ENCODE measurements around the gene UTF1.
A peak's percentile ranks its signal among the peaks of the same experiment; 100 is the strongest.

UTF1 gene

DNA sequence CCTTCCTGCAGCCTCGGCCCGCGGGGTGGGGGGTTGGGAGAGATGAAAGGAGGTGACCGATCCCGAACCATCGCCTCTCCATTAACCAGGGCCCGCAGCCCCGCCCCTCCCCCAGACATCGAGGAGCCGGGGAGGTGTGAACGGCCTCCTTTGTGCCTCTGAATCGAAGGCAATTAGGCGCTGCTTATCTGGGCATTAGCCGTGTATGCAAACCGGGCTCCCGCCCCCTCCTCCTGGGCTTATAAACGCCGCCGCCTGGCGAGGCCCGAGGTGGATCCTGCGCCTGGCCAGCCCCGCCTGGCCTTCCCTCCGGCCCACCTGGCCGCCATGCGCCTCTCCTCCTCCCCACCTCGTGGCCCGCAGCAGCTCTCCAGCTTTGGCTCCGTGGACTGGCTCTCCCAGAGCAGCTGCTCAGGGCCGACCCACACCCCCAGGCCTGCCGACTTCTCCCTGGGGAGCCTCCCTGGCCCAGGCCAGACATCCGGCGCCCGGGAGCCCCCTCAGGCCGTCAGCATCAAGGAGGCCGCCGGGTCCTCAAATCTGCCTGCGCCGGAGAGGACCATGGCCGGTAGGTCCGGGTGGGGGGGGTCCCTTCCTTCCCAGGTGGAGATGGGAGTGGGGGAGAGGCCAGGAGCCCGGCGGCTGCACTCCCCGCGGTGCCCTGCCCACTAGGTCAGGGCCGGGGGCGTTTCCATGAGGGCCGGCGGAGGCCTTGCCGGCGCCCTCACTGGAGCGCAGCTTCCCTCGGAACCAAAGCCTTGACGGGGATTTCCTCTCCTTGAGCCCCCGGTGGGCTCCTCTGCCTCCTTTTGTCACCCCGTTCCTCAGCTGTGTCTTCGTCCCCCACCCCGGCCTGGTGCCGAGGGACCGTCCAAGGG lies 7.8 kb downstream of the UTF1 start, which contains the start of gene VENTX:
Gene VENTX, plus strand, starts transcription at position 268 of the 878 bp plus-strand sequence. Its CDS starts 60 bp downstream, at position 328.
- POLR2A ChIA-PET = no interaction called here
- Histone ChIP-seq H3K27ac (ENCODE audit: extremely low read depth, low read depth, low read length) (no peak within 1 kb of the TSS), H3K36me3 (ENCODE audit: control insufficient read depth in 2 of 2, insufficient read depth in 1 of 2, low read length in 2 of 2) (no peaks in the 10 kb centered on the region), H3K4me1 (ENCODE audit: control insufficient read depth, insufficient read depth, low read length) (no peaks in the 10 kb centered on the region), H3K4me3 (ENCODE audit: low read depth, low read length) (no peak within 1 kb of the TSS), H3K9me3 (ENCODE audit: control insufficient read depth, insufficient read depth, low read depth, low read length) (no peaks in the 10 kb centered on the region)
- TF ChIP-seq ZNF302 (tag by site-specific recombination; IDR thresholded peaks at IDR 0.05; ENCODE audit: low read depth) (no peak), PRDM1 (tag by site-specific recombination; IDR thresholded peaks at IDR 0.05) (no peak), ZNF350 (tag by site-specific recombination; IDR thresholded peaks at IDR 0.05) (no peak), ZNF121 (tag by site-specific recombination; IDR thresholded peaks at IDR 0.05) (no peak), ZNF266 (tag by site-specific recombination; IDR thresholded peaks at IDR 0.05; ENCODE audit: low read depth) (no peak), ZNF311 (tag by site-specific recombination; IDR thresholded peaks at IDR 0.05; ENCODE audit: borderline replicate concordance) (no peak), ZNF341 (tag by site-specific recombination; IDR thresholded peaks at IDR 0.05; ENCODE audit: low read depth) (no peak), ZNF670 (tag by site-specific recombination; IDR thresholded peaks at IDR 0.05; ENCODE audit: low read depth) (no peak), ZNF24 (tag by site-specific recombination; IDR thresholded peaks at IDR 0.05) (no peak), ZBTB20 (tag by site-specific recombination; IDR thresholded peaks at IDR 0.05) (no peak)
- TF ChIP-seq, protein P1, sequence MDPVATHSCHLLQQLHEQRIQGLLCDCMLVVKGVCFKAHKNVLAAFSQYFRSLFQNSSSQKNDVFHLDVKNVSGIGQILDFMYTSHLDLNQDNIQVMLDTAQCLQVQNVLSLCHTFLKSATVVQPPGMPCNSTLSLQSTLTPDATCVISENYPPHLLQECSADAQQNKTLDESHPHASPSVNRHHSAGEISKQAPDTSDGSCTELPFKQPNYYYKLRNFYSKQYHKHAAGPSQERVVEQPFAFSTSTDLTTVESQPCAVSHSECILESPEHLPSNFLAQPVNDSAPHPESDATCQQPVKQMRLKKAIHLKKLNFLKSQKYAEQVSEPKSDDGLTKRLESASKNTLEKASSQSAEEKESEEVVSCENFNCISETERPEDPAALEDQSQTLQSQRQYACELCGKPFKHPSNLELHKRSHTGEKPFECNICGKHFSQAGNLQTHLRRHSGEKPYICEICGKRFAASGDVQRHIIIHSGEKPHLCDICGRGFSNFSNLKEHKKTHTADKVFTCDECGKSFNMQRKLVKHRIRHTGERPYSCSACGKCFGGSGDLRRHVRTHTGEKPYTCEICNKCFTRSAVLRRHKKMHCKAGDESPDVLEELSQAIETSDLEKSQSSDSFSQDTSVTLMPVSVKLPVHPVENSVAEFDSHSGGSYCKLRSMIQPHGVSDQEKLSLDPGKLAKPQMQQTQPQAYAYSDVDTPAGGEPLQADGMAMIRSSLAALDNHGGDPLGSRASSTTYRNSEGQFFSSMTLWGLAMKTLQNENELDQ (tag by site-specific recombination; IDR thresholded peaks at IDR 0.05; ENCODE audit: low read depth) = no peak
- CTCF ChIA-PET = no interaction called here

DNA sequence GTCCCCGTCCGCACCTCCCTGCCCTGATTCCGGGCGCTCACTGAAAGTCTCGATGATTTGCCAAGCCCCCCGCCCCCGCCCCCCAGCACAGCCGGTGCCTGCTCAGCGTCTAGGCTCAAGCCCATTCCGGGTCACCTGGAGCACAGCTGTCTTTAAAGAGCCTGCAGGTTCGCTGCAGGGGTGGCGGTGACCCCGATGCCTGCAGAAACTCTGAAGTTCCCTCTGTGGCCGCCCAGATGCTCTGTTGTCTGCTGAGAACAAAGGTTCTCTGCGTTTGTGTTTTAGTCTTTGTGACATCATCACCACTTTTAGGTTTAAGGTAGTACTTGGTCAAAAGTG lies 8.4 kb downstream of the UTF1 start:
- Histone ChIP-seq H3K9me3 (ENCODE audit: control insufficient read depth, insufficient read depth, low read depth, low read length) (no peaks in the 10 kb centered on the region), H3K4me1 (ENCODE audit: control insufficient read depth, insufficient read depth, low read length) (no peaks in the 10 kb centered on the region), H3K36me3 (ENCODE audit: control insufficient read depth in 2 of 2, insufficient read depth in 1 of 2, low read length in 2 of 2) (no peaks in the 10 kb centered on the region), H3K4me3 (ENCODE audit: low read depth, low read length) (no peak overlapping the region), H3K27ac (ENCODE audit: extremely low read depth, low read depth, low read length) (no peak overlapping the region)
- TF ChIP-seq, protein P2, sequence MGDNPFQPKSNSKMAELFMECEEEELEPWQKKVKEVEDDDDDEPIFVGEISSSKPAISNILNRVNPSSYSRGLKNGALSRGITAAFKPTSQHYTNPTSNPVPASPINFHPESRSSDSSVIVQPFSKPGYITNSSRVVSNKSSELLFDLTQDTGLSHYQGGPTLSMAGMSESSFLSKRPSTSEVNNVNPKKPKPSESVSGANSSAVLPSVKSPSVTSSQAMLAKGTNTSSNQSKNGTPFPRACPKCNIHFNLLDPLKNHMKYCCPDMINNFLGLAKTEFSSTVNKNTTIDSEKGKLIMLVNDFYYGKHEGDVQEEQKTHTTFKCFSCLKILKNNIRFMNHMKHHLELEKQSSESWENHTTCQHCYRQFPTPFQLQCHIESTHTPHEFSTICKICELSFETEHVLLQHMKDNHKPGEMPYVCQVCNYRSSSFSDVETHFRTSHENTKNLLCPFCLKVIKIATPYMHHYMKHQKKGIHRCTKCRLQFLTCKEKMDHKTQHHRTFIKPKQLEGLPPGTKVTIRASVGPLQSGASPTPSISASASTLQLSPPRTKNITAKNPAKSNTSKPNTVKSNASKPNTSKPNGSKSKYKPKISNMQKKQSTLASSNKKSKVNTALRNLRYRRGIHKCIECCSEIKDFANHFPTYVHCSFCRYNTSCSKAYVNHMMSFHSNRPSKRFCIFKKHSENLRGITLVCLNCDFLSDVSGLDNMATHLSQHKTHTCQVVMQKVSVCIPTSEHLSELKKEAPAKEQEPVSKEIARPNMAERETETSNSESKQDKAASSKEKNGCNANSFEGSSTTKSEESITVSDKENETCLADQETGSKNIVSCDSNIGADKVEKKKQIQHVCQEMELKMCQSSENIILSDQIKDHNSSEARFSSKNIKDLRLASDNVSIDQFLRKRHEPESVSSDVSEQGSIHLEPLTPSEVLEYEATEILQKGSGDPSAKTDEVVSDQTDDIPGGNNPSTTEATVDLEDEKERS (tag by site-specific recombination; IDR thresholded peaks at IDR 0.05) = no peak
- TF ChIP-seq, protein P3, sequence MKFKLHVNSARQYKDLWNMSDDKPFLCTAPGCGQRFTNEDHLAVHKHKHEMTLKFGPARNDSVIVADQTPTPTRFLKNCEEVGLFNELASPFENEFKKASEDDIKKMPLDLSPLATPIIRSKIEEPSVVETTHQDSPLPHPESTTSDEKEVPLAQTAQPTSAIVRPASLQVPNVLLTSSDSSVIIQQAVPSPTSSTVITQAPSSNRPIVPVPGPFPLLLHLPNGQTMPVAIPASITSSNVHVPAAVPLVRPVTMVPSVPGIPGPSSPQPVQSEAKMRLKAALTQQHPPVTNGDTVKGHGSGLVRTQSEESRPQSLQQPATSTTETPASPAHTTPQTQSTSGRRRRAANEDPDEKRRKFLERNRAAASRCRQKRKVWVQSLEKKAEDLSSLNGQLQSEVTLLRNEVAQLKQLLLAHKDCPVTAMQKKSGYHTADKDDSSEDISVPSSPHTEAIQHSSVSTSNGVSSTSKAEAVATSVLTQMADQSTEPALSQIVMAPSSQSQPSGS (tag by site-specific recombination; IDR thresholded peaks at IDR 0.05; ENCODE audit: low read depth) = 0 out of 2 replicates have a peak, but pooled peaks have one; percentile 25
- ChIA-PET CTCF (no interaction called here), POLR2A (no interaction called here)

DNA sequence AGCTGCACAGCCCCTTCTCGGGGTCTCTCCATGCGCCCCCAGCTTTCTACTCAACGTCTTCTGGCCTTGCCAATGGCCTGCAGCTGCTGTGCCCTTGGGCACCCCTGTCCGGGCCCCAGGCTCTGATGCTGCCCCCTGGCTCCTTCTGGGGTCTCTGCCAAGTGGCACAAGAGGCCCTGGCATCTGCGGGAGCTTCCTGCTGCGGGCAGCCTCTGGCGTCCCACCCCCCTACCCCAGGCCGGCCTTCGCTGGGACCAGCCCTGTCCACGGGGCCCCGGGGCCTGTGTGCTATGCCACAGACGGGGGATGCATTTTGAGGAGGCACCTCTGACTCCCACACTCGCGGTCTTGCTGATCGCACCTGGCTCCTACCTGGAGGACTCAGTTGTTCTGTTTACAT lies 10.0 kb downstream of the UTF1 start:
- CTCF ChIA-PET = no interaction called here
- Histone ChIP-seq H3K9me3 (ENCODE audit: control insufficient read depth, insufficient read depth, low read depth, low read length) (no peaks in the 10 kb centered on the region), H3K36me3 (ENCODE audit: control insufficient read depth in 2 of 2, insufficient read depth in 1 of 2, low read length in 2 of 2) (no peaks in the 10 kb centered on the region), H3K4me3 (ENCODE audit: low read depth, low read length) (no peak overlapping the region), H3K27ac (ENCODE audit: extremely low read depth, low read depth, low read length) (no peak overlapping the region), H3K4me1 (ENCODE audit: control insufficient read depth, insufficient read depth, low read length) (no peaks in the 10 kb centered on the region)
- POLR2A ChIA-PET = no interaction called here
- no peak for TF ChIP-seq BCL11A (tag by site-specific recombination; IDR thresholded peaks at IDR 0.05; ENCODE audit: low read depth)
- TF ChIP-seq, protein P4, sequence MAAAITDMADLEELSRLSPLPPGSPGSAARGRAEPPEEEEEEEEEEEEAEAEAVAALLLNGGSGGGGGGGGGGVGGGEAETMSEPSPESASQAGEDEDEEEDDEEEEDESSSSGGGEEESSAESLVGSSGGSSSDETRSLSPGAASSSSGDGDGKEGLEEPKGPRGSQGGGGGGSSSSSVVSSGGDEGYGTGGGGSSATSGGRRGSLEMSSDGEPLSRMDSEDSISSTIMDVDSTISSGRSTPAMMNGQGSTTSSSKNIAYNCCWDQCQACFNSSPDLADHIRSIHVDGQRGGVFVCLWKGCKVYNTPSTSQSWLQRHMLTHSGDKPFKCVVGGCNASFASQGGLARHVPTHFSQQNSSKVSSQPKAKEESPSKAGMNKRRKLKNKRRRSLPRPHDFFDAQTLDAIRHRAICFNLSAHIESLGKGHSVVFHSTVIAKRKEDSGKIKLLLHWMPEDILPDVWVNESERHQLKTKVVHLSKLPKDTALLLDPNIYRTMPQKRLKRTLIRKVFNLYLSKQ (tag by site-specific recombination; IDR thresholded peaks at IDR 0.05; ENCODE audit: borderline replicate concordance) = no peak
- no peak for TF ChIP-seq ZNF623 (tag by site-specific recombination; IDR thresholded peaks at IDR 0.05)
- TF ChIP-seq ZBTB17 (tag by site-specific recombination; IDR thresholded peaks at IDR 0.05) = no peak
- TF ChIP-seq ZNF324 (tag by site-specific recombination; IDR thresholded peaks at IDR 0.05) = no peak
- no peak for TF ChIP-seq HOXA7 (CRISPR knock-in tag; IDR thresholded peaks at IDR 0.05; ENCODE audit: borderline replicate concordance)
- TF ChIP-seq ZBTB7A (tag by site-specific recombination; IDR thresholded peaks at IDR 0.05; ENCODE audit: low read depth) = no peak
- TF ChIP-seq ZNF391 (tag by site-specific recombination; IDR thresholded peaks at IDR 0.05; ENCODE audit: borderline replicate concordance, low read depth) = no peak
- TF ChIP-seq ZNF10 (tag by site-specific recombination; IDR thresholded peaks at IDR 0.05) = no peak
